PC-9 (cell line): ENCODE data around the gene ZNF618.

Experiments
- CTCF ChIP-seq: fragments of 200-600 bp; sonication (generic); conservative IDR thresholded peaks from 2 replicates; pipeline ENCODE4 v1.6.1; 2017; ENCODE audit warnings: mixed run types, antibody characterized with exemption, mild to moderate bottlenecking, moderate library complexity
- EZH2 ChIP-seq: fragments of 200-600 bp; sonication (generic); IDR thresholded peaks from 2 replicates; pipeline ENCODE4 v1.8.0; 2017; ENCODE audit warnings: antibody characterized with exemption, low read depth

GRCh38 chr9:114096041-114096511 lies 220.0 kb downstream of the ZNF618 start:
- TF ChIP-seq CTCF (no peak), EZH2 (no peak)
